Keratinocyte (primary cell): ENCODE data around the gene GTPBP6.

ENCODE experiments used
- EZH2 ChIP-seq: IDR thresholded peaks from one replicate; pipeline ENCODE4 v1.6.1; 2012; ENCODE audit warnings: inconsistent platforms, mild to moderate bottlenecking, low read length, moderate library complexity
- TF ChIP-seq, protein P1 (sequence below), 3 experiments: IDR thresholded peaks in 1 of 3; conservative IDR thresholded peaks in 1 of 3; optimal IDR thresholded peaks in 1 of 3; 2 replicates in 2 of 3; 3 replicates in 1 of 3; pipeline versions ENCODE3 to v1.5.1; 2011; ENCODE audit warnings: low read length in 3 of 3, mild to moderate bottlenecking in 3 of 3, moderate library complexity in 2 of 3, control low read depth in 1 of 3, inconsistent platforms in 1 of 3; ENCODE audit not compliant: insufficient read depth in 2 of 3; ENCODE audit errors: extremely low read depth in 1 of 3

DNA sequence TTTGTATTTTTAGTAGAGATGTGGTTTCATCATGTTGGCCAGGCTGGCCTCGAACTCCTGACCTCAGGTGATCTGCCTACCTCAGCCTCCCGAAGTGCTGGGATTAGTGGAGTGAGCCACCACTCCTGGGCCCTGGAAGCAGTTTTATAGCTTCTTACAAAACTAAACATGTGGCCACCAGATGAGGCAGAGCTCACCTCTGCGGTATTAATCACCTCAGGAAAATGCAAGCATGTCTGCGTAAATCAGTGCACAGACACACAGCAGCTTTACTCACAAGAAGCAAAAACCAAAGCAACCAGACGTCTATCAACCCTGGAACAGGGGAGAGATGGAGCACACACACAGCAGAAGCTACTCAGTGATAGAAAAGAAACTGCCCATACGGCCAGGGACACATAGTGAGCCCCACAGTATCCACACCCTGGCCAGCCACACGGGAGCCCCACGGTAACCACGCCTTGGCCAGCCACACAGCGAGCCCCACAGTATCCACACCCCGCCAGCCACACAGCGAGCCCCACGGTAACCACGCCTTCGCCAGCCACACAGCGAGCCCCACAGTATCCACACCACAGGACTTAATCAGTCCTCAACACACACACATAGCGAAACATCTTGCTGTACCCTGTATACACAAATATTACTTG lies 37.9 kb upstream of the GTPBP6 start:
- TF ChIP-seq, protein P1, sequence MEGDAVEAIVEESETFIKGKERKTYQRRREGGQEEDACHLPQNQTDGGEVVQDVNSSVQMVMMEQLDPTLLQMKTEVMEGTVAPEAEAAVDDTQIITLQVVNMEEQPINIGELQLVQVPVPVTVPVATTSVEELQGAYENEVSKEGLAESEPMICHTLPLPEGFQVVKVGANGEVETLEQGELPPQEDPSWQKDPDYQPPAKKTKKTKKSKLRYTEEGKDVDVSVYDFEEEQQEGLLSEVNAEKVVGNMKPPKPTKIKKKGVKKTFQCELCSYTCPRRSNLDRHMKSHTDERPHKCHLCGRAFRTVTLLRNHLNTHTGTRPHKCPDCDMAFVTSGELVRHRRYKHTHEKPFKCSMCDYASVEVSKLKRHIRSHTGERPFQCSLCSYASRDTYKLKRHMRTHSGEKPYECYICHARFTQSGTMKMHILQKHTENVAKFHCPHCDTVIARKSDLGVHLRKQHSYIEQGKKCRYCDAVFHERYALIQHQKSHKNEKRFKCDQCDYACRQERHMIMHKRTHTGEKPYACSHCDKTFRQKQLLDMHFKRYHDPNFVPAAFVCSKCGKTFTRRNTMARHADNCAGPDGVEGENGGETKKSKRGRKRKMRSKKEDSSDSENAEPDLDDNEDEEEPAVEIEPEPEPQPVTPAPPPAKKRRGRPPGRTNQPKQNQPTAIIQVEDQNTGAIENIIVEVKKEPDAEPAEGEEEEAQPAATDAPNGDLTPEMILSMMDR (optimal IDR thresholded peaks at IDR 0.05 in 1 of 3, IDR thresholded peaks at IDR 0.05 in 1 of 3, conservative IDR thresholded peaks at IDR 0.05 in 1 of 3; ENCODE audit: extremely low read depth in 1 of 3, insufficient read depth in 2 of 3, low read length in 3 of 3), result no peak
- no peak for TF ChIP-seq EZH2
